Stimulated activated CD4-positive, alpha-beta T cell treated with anti-CD3 and anti-CD28 coated beads, Interleukin-4, amount 100 ng/mL, for 48 hours (primary cell): ENCODE measurements around the gene SLC12A3.
"Not testable (repeated sequence)": the region's sequence is repeated elsewhere in the genome, so short reads cannot be mapped to it uniquely, and the experiment has no call there.

ENCODE experiments used
- DNase-seq, 2 donors: peaks; one replicate each; pipeline ENCODE4 v3.0.0-alpha.2; 2020; ENCODE audit warnings: low read depth in 2 of 2

The SLC12A3 gene

DNA sequence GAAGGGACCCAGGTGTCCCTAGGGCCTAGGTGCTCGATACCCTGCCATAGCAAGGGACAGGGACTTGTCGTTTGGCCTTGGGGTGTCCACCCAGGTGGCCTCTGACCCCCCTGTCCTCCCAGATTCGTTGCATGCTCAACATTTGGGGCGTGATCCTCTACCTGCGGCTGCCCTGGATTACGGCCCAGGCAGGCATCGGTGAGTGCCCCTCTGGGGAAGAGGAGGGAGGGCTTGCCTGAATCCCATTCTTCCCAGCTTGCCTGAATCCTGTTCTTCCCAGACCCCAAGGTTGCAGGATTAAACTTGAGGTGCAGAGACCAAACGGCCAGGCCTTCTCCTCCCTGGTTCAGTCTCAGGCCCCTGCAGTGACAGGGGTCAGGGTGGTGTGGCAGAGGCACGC, 3.2 kb downstream of the SLC12A3 start:
- DNase-seq: no peak

DNA sequence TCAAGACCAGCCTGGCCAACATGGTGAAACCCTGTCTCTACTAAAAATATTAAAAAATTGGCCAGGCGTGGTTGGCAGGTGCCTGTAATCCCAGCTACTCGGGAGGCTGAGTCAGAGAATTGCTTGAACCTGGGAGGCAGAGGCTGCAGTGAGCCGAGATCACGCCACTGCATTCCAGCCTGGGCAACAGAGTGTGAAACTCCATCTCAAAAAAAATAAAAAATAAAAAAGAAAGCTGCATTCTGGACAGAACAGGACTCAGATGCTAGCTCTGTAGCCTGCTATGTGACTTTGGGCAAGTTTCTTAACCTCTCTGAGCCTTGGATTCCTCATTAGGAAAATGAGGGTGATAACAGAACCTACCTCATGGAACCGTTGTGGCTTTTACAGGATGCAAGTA, 3.8 kb downstream of the SLC12A3 start:
- DNase-seq: not testable (repeated sequence)

DNA sequence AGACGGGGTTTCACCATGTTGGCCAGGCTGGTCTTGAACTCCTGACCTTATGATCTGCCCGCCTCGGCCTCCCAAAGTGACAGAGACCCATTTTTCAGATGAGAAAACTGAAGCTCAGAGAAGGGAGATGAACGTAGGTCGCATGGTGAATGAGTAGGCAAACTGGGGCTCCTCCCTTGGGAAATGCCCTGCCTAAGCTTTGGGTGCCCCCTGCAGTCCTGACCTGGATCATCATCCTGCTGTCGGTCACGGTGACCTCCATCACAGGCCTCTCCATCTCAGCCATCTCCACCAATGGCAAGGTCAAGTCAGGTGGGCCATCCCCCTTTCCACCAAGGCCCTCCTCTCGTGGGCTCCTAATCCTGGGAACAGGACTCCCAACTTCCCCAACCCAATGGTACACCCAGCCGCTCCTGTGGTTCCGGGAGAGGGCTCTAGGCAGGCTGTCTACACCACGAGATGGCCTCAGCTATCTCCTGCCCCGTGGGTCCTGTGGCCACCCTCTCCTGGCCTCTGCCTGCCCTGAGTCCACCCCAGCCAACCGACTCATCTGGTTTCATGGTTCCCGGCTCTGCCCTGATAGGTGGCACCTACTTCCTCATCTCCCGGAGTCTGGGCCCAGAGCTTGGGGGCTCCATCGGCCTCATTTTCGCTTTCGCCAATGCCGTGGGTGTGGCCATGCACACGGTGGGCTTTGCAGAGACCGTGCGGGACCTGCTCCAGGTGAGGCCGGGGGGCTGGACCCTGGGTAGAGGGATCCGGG, 4.7 kb downstream of the SLC12A3 start:
- DNase-seq: peak; percentile 13 to 48

DNA sequence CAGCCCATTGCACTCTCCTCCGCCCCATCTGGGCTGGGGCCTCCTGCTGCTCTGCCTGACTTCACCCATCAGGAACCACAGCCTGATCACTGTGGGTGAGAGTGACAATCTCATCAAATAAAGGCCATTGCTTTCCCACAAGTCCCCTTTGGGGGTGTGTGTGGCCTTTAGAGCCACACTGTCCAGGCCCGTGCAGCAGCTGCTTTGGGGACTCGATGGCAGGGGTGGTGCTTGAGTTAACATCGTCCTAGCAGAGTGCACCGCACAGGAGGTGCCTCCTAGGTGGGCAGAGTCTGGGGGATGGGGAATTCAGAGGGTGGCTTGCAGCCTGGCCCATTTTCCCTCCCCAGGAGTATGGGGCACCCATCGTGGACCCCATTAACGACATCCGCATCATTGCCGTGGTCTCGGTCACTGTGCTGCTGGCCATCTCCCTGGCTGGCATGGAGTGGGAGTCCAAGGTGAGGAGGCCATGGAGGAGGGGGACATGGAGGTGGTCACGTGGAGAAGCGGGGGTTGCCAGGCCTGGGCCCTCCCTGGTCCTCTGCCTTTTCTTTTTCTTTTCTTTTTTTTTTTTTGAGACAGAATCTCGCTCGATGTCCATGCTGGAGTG, 5.4 kb downstream of the SLC12A3 start:
- no peak for DNase-seq

DNA sequence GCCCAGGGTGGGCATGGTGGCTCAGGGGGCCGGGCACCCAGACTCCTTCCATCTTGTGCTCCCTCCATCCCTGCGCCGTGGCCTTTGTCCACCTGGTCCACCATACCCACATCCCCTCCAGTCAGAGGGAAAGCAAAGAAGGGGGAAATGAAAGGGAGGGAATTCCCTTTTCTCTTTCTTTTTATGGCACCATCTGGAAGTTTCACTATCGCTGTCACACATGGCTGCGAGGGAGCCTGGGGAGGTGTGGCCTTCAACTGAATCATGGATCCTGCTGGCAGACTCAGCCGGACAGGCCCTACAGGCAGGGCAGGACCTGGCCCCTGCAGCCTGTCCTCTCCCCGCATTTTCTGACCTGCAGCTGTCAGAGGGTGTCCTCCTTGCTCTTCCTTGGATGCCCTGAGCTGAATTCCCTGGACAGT, 6.2 kb downstream of the SLC12A3 start:
- no peak for DNase-seq

DNA sequence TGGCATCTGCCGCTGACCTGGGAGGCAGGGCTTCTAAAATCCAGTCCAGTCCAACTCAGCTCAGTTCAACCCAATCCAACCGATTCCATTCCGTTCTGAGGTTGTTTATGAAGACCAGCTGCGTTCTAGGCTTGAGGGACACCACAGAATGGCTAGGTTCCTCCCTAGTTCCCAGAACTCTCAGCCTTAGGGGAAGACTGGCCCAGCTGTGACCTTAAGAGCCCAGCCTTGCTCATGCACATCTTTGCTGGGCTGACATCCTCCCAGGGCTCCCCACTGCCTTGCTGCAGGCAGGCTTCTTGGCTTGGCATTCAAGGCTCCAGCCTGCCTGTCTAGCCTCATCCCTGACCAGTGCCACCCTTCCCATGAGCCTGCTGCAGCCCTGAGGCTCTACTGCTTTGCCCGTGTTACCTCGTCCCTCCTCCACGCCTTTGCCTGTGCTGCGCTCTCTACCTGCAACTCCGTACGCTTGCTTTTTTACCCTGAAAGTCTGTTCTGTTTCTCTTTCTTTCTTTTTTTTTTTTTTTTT, 7.9 kb downstream of the SLC12A3 start:
- no peak for DNase-seq

DNA sequence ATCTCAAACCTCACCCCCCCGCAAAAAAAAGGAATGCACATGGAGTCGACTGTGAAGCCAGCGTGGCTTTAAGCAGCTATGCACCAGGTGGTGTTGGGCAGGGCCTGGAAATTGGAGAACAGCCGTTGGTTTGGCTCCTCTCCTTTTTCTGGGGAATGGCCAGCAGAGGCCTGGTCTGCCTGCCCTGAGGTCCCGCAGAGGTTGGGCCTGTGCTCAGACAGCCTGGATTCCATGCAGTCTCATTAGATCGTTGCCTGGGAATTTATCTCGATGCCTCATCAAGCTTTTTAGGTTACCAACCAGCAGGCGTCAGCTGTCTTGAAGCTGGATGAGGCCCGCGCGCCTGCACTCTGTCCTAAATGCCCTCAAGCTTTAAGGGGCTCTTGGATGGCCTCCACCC, 9.8 kb downstream of the SLC12A3 start:
- no peak for DNase-seq

DNA sequence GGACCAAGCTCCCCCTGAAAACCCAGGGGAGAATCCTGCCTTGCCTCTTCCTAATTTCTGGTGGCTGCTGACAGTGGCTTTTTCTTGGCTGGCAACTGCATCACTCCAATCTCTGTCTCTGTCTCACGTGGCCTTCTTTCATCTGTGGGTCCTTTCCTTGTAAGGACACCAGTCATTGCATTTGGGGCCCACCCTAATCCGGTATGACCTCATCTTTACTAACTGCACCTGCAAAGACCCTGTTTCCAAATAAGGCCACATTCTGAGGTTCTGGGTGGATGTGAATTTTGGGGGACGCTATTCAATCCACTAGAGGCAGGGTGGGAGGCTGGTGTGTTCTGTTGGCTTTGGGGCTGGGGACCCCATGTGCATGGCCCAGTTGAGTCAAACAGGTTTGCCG, 11.0 kb downstream of the SLC12A3 start:
- no peak for DNase-seq

DNA sequence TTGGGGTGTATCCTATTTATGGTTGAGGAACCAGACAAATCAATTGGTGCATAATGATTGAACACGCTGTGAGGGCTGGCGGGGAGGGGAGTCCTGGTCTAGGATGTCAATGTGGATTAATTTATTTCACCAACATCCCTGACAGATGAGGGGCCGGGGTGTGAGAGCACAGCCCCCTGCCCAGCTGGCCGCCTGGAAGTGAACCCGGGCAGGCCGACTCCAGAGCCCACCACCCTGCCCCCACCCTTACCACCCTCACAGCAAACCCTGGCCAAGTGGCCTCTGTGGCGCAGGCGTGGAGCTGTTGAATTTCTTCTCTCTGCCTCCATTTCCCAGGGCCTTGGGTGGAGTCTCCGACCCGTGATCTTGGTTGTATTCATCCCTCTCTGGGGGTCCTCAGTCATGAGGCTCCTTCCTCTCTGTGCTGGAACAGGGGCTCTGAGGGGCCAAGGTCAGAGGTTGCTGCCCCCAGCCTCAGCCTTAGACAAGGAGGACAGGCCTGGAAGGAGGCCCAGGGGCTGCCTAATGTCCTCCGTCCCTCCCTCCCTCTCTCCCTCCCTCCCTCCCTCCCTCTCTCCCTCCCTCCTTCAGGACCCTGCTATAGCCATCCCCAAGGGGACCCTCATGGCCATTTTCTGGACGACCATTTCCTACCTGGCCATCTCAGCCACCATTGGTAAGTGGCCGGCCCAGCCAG, 12.6 kb downstream of the SLC12A3 start:
- DNase-seq: no peak

DNA sequence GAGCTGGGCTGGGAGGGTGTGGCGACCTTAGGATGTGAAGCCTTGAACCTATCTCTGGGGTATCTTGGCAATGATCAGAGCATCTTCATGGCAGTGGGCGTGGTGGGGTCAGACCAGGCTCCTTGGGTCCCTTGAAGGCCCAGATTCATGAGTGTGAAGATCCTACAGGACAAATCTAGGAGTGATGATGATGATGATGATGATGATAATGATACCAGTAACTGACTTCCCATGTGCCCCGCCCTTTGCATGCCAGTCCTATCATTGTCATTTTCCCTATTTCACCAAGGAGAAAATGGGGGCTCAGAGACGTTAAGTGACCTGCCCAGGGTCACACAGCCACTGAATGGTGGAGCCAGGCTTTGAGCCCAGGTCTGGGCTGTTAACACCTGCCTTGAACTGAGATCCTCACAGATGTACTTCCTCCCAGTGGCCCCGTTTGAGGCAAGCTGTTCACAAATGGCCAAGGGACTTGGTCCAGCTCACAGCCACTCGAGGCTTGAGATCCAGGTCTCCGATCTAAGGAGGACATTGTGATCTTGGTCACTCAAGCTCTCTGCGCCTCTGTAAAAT, 13.4 kb downstream of the SLC12A3 start:
- DNase-seq: no peak

DNA sequence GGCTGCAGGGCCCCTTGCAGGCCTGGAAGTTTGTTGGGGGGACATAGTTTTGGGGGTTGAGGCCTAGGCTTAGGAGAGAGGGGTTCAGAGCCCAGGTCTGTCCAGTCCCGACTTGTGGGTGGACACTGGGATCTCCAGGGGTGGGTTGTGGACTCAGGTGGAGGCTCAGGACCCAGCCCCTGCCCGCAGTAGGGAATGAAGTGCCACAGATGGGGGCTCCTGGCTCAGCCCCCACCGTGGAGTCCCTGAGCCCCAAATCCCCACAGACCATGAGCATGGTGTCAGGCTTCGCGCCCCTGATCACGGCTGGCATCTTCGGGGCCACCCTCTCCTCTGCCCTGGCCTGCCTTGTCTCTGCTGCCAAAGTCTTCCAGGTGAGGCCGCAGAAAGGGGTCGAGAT, 14.3 kb downstream of the SLC12A3 start:
- no peak for DNase-seq

DNA sequence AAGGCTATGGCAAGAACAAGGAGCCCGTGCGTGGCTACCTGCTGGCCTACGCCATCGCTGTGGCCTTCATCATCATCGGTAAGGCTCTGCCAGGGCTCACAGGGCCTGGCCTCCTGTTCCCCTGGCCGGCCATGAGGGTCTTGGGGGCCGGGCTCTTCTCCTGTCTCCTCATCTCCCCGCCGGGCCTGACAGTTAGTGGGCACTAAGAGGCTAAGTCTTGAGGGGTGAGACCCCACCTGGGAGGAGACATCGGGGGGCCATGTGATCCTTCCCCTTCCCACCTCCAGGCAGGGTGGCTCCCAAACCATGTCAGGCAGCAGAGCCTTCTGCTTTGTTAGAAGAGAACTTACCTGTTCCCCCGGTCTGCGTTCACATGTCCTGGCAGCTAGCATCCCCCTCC, 15.2 kb downstream of the SLC12A3 start:
- no peak for DNase-seq

DNA sequence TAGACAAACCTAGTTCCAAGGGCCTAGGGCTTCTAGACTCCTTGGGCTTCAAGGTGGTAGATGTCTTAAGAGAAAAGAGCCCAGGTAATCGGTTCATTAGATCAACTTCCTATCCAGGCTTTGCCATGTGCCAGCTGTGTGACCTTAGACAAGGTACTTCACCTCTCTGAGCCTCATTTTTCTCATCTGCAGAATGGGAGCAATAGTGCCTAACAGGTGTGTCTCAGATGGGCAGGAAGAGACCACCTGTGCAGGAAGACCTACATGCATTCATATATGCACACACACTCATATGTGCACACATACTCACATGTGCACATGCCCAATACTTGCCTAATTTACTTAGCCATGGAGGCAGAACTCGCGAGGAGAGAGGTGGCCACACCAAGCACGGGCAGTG, 15.7 kb downstream of the SLC12A3 start:
- no peak for DNase-seq

DNA sequence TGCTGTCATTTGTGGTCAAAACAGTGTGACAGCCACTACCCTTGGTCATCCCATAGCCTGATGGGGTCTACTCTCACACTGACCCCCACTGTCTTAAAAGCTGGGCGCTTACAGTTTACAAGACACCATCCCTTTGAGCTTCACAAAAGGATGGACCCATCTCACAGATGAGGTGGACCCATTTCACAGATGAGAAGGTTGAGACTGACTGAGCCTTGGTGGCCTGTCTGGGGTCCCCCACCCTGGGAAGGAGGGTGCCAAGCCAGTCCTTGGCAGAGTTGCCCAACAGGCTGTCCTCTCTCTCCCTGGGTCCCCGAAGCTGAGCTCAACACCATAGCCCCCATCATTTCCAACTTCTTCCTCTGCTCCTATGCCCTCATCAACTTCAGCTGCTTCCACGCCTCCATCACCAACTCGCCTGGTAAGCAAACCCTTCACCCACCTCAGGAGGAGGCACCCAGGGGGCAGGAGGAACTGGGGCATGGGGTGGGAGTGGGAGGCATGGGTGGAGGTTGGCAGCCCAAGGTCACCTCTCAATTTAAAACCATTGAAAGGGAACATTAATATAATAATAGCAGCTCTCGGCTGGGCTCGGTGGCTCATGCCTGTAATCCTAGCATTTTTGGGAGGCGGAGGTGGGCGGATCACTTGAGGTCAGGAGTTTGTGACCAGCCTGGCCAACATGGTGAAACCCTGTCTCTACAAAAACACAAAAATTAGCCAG, 17.2 kb downstream of the SLC12A3 start:
- DNase-seq: no peak

DNA sequence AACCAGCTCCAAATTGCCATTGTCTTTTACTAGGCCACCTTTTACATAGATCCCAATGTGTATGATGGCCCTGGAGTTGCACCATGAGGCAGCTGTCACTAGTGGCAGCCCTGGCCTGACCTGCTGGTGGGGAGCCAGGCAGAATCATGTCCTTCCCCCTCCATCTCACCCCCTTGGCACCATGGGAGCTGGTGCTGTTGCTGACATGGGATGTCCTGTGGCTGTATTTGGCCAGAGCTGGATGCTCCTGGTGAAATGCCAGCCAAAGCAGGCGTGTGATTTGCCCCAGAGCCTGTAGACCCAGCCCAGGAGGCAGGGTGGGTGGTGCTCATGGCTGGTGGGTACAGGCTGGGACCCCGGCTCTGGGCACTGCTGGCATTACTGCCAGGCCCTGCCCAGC, 18.6 kb downstream of the SLC12A3 start:
- DNase-seq: no peak

DNA sequence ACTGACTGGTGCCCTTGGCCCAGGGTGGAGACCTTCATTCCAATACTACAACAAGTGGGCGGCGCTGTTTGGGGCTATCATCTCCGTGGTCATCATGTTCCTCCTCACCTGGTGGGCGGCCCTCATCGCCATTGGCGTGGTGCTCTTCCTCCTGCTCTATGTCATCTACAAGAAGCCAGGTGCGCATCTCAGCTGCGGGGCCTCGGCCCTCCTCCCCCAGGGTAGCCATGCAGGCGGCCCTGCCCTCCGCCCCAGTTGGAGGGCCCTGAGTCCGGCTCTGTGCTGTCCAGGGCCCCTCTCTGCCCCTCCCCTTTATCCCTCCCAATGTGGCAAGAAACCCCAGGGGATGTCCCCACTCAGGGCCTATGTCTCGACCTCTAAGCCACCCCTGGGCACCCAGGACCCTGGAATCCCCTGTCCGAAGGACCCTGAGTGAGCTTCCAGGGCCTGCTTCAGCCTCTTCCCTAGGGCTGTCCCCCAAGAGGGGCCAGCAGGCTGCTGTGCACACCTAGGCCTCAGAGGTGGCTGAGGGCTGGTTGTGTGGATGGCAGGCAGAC, 19.1 kb downstream of the SLC12A3 start:
- DNase-seq: no peak

DNA sequence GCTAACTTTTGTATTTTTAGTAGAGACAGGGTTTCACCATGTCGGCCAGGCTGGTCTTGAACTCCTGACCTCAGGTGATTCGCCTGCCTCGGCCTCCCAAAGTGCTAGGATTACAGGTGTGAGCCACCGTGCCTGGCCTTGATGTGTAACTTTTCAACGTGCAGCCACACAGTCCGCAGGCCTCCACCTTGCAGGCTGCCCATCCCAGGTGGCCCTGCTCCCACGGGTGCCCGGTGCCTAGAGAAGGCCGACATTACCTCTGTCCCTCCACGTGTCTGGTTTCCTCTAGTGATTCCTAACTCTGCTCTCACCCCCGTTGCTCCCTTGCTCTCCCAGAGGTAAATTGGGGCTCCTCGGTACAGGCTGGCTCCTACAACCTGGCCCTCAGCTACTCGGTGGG, 19.9 kb downstream of the SLC12A3 start:
- not testable (repeated sequence) for DNase-seq

DNA sequence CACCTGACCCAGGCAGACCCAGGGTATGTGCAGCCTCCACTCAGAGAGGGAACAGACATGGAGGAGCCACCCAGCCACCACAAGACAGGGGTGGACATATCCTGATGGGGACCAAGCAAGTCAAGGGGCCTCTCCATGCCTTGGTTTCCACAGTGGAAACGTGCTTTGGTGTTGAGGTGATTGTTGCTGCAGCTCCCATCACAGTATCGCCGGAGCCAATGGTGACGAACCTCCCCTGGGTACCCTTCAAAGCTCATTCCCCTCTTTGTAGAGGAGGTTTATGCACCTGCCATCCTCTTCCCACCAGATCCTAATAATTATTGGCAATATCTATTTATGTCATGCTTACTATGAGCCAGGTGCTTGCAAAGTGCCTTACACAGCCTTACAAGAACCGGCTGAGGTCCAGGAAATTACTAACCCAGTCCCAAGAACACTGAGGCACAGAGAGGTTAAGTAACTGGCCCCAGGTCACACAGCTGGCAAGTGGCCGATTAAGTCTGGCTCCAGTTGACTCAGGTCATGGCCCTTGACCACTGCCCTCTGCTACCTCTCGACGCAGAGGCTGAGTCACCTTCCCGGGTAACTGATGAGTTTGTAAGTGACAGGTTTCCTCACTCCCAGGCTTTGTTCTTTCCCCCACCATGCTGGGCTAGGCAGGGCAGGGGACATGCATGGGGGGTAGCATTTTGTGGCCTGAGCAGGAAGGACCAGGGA, 20.6 kb downstream of the SLC12A3 start:
- DNase-seq: no peak

DNA sequence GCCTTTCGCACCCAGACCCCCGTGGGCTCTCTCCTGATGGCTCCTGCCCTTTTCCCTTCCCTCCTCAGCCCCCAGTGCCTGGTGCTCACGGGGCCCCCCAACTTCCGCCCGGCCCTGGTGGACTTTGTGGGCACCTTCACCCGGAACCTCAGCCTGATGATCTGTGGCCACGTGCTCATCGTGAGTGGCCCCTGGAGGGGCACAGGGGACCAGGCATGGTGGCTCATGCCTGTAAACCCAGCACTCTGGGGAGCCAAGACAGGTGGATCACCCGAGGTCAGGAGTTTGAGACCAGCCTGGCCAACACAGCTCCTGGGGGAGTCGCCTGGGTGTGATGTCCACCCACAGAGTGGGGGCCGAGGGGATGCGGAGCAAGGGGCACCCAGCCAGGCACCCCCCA, 21.3 kb downstream of the SLC12A3 start:
- DNase-seq: no peak

DNA sequence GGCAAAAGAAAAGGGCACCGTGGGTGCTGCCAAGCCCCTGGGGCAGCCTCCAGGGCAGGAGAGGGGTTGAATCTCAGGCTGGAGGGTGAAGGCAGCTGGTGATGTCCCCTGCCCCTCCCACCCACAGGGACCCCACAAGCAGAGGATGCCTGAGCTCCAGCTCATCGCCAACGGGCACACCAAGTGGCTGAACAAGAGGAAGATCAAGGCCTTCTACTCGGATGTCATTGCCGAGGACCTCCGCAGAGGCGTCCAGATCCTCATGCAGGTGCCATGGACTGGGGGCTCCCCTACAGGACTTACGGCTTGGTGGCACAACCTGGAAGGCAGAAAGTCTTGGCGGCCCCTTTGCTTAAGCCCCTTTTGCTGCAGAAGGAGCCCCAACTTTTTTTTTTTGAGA, 21.8 kb downstream of the SLC12A3 start:
- no peak for DNase-seq

DNA sequence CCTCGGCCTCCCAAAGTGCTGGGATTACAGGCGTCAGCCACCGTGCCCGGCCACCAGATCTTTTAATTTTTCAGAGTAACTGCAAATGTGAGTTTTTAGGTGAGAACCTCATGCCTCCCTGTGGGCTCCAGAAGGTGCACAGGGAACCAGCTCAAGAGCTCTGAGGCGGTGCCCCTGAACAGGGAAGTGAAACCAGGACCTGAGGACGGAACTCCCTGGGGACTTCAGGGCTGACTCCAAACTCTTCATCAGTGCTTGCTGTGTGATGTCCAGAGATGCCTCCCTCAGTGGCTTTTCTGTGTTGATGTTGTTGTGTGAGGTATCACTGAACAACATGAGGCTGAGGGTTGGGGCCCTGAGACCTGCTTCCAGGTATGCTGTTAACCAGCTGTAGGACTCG, 23.8 kb downstream of the SLC12A3 start:
- DNase-seq: no peak
